CD4-positive, alpha-beta T cell treated with Interleukin-15 for 1 hour (primary cell): ENCODE results near the gene KHDC4.
"Not testable (repeated sequence)": the region's sequence is repeated elsewhere in the genome, so short reads cannot be mapped to it uniquely, and the experiment has no call there.

Experiments
- DNase-seq: peaks from one replicate; pipeline ENCODE4 v3.0.0-alpha.2; 2020

The KHDC4 gene

DNA sequence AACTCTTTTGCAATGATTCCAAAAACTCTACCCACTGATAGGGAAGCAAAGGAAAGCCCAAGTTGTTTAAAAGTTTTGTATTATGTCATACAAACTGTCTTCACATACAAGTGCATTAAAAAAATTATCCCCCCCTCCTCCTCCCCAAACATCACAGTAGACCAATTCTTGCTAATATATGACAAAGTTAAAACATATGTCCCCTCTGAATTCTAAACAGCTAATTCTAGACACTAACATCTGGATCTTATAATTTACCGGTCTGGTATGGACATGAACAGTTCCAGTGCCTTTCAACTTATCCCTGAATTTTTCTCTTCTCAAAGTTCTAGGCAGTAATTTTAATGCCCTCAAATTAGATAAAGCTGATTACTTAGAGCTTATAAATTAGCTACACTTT, 36.5 kb downstream of the KHDC4 start:
- DNase-seq = no peak

DNA sequence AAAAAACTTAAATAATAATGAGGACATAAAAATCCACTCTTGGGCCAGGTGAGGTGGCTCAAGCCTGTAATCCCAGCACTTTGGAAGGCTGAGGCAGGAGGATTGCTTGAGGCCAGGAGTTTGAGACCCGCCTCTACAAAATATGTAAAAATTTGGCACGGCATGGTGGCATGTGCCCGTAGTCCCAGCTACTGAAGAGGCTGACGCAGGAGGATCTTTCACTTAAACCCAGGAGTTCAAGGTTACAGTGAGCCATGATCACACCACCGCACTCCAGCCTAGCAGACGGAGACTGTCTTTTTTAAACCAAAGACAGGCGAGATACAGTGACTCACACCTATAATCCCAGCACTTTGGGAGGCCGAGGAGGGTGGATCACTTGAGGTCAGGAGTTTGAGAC, 37.7 kb downstream of the KHDC4 start:
- not testable (repeated sequence) for DNase-seq

DNA sequence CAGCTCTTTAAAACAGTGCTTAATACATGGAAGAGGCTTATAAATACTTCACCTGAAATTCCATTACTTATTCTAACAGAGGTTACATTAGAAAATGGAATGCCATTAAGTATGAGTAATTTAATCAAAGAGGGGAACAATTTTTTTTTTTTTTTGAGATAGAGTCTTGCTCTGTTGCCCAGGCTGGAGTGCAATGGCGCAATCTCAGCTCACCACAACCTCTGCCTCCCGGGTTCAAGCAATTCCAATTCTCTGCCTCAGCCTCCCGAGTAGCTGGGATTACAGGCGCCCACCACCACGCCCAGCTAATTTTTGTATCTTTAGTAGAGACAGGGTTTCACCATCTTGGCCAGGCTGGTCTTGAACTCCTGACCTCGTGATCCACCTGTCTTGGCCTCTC, 38.6 kb downstream of the KHDC4 start:
- not testable (repeated sequence) for DNase-seq

DNA sequence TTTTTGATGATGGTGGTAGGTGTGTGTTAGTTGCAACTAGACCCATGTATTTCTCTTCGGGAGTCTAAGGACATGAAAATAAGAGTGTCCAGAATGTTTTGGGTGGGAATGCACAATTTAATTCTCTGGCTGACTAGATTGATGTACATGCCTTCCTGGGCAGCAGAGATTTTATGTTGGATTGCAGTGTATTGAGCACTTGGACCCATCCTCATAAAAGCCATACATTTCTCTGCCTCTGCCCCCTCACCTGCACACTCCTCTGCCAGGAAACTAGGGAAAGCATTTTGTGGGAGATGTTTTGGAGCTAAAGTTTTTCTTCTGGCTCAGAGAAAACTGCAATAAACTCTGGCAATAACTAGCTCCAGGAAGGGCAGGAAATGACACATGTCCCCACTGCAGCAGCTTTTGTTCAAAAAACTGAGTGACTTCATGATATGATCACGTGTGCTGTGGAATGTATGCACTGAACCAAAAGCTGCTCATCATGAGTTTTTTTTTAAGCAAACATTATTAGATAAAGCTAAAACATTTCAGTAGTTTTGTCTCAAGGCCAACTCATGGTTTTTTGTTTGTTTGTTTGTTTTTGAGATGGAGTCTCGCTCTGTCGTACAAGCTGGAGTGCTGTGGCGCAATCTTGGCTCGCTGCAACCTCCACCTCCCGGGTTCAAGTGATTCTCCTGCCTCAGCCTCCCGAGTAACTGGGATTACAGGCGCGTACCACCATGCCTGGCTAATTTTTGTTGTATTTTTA, 40.6 kb downstream of the KHDC4 start:
- DNase-seq = no peak

DNA sequence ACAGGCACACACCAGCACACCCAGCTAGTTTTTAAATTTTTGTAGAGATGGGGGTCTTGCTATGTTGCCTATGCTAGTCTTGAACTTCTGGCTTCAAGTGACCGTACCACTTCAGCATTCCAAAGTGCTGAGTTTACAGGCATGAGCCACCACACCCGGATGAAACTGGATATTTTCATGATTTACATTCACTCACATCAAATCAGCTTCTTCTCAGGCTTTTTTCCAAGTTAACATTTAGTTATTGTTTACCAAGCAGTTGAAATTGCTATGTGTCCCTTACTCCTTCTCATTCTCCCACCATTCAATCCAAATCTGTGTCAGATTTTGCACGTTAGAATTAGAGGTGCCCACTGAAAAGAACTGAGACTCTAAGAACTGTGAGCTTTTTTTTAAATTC, 41.4 kb downstream of the KHDC4 start:
- no peak for DNase-seq

DNA sequence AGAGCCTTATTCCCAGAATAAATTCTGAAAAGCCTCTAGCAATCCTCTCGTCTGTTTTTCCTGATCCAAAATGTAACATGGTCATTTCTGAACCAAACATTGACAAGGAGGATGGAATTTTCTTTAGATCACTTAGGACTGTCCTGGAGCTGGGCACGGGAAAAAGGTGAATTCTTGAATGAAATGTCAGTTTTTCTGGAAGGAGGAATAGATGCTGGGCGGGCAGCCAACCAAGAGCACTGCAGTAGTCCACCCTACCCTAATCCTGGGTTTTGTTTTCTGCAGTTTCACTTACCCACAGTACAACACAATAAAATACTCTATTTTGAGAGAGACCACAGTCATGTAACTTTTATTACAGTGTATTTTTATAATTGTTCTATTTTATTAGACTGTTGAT, 44.0 kb downstream of the KHDC4 start:
- no peak for DNase-seq

DNA sequence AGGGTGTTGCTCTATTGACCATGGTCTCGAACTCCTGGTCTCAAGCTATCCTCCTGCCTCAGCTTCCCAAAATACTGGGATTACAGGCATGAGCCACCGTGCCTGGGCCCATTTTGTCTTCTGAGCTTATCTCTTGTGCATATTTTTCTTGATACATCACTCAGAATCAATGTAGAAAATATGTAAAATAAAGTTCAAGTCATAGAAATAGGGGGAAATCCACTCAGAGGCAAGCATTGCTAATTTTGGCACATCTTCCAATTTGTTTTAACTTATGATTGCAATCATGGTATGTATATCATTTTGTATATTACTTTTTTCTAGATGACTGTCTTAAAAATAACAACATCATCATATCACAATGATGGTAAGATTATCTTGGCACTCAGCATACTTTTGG, 44.6 kb downstream of the KHDC4 start:
- no peak for DNase-seq

DNA sequence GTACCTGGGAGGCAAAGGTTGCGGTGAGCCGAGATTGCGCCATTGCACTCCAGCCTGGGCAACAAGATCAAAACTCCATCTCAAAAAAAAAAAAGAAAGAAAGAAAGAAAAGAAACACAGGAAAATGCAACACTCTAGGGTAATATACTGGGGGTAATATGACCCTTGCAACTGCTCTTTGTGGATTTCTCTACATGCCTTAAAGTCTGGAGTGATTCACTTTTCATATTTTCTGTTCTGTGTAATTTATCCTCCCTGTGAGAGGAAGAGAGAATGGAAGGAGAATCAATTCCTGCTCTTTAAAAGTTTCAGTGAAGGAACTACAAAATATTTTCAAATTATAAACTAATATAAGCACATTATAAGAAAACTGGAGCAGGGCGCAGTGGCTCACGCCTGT, 45.7 kb downstream of the KHDC4 start:
- DNase-seq = no peak

DNA sequence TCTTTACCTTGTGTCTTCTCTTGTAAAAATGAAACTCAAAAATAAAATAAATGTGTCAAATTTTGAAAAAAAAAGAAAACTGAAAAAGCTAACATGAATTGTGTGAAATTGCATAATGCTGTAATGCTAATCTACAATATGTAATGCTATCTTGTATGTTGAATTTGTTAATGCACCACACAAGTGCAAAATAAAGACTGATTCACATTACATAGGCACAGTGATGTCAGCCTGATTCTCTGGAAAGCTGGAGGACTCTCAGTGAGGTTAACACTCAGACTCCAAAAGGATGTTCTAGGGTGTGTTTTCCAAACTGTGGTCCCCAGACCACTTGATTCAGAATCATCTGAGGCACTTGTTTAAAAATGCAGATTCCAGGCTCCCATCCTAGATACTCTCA, 49.2 kb downstream of the KHDC4 start:
- DNase-seq = no peak

DNA sequence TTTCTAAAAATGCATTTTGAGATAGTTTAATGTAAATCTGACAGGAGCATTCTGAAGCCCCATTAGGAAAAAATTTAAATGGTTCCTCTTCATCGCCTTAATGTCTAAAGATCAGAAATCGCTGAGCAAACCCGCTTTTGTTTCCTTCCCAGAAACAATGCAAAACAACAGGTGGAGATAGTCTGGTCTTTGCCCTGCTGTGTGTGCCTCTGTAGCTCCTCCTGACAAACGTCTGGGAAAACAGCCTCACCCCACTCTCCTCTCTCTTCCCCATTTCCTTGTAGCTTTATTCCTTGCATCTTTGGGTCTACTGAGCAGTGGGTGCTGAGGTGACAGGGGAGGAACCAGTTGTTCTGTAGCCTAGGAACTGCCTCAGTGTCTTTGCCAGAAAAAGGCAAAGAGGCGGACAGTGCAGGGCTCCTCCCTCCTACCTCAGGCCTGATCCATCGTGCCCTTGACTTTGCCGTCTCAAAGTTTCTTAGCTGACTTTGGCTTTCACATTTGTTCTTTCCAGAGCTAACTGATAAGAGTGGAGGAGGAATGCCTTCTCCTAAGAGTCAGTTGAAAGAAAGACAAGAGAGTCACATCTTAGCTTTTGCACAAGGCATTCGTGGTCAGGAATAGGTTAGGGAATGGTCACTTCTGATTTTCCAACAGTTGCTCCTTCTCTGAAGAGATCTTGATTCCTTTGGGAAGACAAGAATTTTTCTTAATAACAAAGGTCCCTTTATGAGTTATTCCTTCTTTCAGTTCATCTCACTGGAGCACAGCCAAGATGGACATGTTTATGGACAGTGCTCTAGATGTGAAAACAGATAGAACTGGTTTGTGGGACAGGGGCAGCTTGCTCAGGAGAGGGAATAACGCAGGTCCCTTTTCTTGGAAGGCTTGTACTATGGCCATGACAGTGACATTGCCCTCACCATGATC, 49.9 kb downstream of the KHDC4 start:
- DNase-seq = no peak

DNA sequence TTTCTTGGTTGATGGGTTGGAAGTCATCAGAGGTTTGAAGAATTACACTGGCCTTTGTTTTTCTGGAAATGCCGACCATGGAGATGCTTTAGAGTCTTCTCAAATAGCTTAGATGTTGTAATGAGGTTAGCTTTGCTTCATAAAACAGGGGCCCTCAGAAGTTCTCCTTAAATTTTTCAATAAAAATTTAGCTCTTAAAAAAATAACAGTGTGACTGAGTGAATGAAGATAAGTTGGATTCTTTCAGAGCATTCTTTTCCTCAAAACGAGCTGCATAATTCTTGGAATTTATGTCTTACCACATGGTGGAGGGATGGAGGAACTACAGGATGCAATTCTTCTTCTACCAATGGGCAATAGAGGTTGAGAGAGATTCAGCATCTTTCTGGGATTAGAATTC, 51.4 kb downstream of the KHDC4 start:
- no peak for DNase-seq

DNA sequence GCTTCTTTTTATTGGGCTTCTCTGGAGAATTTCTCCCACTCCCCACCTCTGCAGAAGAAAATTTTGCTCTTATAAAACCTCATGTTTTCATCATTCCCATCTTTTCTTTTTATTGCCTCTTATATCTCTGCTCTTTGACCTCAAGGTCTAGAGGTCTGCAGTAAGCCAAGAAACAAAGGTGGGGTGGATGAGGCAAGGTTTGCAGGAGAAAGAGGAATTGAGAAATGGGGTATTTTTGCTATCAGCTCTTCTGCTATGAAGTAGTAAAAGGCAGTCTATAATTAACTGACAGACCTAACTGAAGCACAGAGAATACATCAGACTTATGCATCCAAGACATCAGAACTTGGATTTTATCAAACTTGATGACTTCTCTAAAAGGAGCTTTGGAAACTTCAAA, 52.0 kb downstream of the KHDC4 start:
- no peak for DNase-seq

DNA sequence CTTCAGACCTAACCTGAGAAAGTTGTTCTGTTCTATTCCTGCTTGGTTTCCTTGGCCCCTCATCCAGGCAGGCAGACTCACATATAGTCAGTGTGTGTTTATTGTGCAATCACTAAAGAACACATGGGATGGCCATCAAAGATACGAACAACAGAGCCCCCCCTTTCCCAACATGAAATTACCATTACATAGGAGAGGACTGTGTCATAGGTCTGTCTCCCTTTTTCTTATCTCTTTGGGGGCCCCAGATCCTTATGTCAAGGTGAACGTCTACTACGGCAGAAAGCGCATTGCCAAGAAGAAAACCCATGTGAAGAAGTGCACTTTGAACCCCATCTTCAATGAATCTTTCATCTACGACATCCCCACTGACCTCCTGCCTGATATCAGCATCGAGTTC, 53.3 kb downstream of the KHDC4 start:
- no peak for DNase-seq

DNA sequence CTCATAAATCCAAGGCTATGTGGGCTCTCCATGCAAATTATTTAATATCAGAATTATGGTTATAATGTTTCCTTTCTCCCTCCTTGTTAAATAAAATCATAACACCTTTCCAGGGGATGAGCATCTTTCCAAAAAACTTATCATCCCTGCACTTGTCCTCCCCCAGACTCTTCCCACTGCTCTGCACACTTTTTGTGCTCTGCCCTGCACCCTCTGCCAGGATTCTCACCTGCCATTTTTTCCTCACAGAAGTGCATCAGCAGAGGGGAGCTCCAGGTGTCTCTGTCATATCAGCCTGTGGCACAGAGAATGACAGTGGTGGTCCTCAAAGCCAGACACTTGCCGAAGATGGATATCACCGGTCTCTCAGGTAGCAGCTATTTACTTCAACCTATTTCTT, 54.0 kb downstream of the KHDC4 start:
- DNase-seq = no peak

DNA sequence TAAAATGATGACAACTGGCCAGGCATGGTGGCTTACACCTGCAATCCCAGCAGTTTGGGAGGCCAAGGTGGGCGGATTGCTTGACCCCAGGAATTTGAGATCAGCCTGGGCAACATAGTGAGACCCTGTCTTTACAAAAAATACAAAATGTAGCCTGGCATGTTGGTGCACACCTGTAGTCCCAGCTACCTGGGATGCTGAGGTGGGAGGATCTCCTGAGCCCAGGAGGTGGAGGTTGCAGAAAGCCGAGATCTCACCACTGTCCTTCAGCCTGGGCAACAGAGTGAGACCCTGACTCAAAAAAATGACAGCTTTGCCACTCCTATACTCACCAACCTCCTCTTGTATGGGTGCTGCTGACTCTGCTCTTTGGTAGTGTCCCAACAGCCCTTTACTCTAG, 56.3 kb downstream of the KHDC4 start:
- DNase-seq = no peak

DNA sequence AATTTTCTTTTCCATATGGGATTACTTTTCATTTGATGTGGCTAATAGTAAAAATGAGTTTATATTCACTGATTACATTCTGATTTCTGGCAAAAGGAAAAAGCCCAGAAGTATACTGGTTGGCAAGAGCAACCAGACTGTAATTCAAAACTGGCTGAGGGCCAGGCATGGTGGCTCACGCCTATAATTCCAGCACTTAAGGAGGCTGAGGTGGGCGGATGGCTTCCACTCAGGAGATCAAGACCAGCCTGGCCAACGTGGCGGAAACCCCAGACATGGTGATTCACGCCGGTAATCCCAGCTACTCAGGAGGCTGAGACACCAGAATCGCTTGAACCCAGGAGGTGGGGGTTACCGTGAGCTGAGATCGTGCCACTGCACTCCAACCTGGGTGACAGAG, 60.4 kb downstream of the KHDC4 start:
- DNase-seq = no peak

DNA sequence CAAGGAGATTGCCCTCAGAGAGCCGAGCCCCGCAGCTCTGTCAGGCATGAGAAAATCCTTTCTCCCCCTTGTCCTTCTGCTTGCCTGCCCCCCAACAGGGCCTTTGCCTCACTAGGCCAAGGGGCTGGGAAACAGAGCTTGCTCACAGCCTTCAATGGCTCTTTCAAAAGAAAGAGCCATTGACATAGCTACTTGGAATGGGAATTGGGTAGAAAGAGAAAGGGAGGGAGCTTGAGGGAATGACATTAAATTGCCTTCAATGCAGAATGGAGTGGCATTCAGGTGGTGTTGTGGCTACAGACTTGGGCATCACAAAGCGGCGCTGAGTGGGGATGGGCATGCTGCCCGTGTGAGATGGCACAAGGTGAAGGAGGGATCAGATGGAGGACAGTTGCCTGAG, 61.7 kb downstream of the KHDC4 start:
- DNase-seq = no peak

DNA sequence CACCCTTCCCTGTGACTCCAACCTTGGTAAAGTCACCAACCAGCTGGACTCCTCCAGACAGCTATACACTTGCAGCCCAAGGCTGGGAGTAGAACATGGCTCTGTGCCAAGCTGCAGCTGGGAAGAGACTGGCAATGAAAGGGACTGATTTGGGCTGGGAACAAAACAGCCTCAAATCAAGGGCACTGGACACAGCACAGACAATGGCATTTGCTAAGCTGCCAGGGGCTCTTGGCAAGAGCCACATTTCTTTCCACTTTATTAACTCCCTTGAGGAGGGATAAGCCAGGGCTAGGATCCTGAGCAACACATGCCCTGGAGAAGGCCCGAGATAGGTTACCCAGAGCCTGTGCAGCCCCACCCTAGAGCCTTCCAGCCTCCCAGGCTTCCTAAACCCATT, 62.8 kb downstream of the KHDC4 start:
- no peak for DNase-seq

DNA sequence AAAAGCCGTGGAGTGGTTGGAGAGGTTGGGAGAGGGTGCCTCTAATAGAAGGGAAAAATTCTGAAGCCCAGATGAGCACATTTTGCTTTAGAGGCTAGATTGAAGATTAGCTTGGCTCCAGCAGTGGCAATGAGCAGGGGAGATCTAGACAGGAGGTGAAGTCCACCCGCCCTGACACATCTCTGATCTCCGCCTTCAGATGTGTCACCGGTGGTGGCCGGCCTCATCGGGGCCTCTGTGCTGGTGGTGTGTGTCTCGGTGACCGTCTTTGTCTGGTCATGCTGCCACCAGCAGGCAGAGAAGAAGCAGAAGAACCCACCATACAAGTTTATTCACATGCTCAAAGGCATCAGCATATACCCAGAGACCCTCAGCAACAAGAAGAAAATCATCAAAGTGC, 66.4 kb downstream of the KHDC4 start:
- DNase-seq = no peak

DNA sequence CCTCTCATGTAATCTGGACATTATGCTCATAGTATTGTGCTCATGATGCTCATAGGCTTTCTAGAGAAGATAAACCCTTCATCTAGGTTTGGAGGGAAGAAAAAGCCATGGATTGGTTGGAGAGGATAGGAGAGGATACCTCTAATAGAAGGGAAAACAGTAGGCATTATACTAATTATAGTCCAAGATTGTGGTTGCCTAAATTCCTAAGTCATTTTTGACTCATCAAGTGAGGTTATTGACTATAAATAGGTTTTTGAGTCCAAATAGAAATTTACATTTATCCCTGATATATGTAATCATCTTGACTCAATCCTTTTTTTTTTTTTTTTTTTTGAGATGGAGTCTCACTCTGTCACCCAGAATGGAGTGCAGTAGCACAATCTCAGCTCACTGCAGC, 69.8 kb downstream of the KHDC4 start:
- DNase-seq = no peak
